ENCODE results near the gene CRADD. TPM values are rescaled to one million over a fixed set of nuclear protein-coding genes. Genes with fewer than 3 reads are reported as not detected.

CRADD gene
- total RNA-seq, 4 donors from 2014 or later = 29.3 to 61.7 (median 46.5) TPM

DNA sequence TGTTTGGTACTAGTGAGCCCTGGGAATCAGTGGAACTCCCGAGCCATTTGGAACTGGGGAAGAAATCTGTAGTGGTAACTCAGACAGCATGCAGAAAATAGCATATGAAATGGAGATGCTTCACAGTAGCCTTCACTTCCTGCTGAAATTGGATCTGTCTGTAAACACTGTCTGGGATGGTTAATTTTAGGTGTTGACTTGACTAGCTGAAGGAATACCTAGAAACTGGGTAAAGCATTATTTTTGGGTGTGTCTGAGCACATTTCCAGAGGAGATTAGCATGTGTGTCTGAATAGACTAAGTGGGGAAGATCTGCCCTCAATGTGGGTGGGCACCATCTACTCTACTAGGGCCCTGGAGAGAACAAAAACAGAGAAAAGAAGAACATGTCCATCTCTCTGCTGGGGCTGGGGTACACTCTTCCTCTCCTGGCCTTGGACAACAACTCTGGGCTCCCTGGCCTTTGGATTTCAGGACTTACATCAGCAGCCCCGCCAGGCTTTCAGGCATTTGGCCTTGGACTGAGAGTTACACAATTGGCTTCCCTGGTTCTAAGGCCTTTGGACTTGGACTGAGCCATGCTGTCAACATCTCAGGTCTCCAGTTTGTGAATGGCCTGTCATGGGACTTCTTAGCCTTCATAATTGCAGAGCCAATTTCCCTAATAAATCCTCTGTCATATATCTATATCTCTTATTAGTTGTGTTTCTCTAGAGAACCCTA is 14.0 kb upstream of the CRADD start:
- H3K9me3 ChIP-seq = no peaks in the 10 kb centered on the region
- no peaks in the 10 kb centered on the region for H3K27me3 ChIP-seq
- no peak for TF ChIP-seq POLR2A (IDR thresholded peaks at IDR 0.05)
- TF ChIP-seq, protein P1, sequence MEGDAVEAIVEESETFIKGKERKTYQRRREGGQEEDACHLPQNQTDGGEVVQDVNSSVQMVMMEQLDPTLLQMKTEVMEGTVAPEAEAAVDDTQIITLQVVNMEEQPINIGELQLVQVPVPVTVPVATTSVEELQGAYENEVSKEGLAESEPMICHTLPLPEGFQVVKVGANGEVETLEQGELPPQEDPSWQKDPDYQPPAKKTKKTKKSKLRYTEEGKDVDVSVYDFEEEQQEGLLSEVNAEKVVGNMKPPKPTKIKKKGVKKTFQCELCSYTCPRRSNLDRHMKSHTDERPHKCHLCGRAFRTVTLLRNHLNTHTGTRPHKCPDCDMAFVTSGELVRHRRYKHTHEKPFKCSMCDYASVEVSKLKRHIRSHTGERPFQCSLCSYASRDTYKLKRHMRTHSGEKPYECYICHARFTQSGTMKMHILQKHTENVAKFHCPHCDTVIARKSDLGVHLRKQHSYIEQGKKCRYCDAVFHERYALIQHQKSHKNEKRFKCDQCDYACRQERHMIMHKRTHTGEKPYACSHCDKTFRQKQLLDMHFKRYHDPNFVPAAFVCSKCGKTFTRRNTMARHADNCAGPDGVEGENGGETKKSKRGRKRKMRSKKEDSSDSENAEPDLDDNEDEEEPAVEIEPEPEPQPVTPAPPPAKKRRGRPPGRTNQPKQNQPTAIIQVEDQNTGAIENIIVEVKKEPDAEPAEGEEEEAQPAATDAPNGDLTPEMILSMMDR (IDR thresholded peaks at IDR 0.05) = no peak
- no peak for TF ChIP-seq EP300 (IDR thresholded peaks at IDR 0.05)
- no peak for TF ChIP-seq POLR2AphosphoS5 (IDR thresholded peaks at IDR 0.05)
- H3K4me3 ChIP-seq = no peak overlapping the region
- H3K27ac ChIP-seq = no peak overlapping the region
- H3K36me3 ChIP-seq = no peaks in the 10 kb centered on the region
- DNase-seq (ENCODE audit: low spot score in 2 of 2) = no peak
- WGBS = 50% methylated on average over 2 of the region's 2 CpGs
- H3K4me1 ChIP-seq = no peaks in the 10 kb centered on the region

DNA sequence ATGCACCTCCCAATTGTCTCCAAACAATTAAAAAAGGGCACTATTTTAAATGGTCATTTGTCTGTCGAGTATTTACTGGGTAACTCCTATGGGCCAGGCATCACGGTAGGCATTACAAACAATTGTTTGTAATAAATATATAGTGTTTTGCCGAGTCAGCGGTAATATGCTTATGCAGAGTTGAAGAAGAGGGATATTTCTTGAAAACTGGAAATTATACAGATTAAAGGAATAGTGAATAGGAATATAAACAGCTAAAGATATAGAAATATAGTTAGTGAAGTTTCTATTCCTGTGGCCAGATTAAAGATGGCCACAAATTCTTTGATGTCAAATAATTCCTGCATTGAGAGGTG is 13.5 kb upstream of the CRADD start:
- Histone ChIP-seq H3K27me3 (no peaks in the 10 kb centered on the region), H3K4me1 (no peaks in the 10 kb centered on the region), H3K4me3 (no peak overlapping the region), H3K36me3 (no peaks in the 10 kb centered on the region), H3K27ac (no peak overlapping the region), H3K9me3 (no peaks in the 10 kb centered on the region)
- DNase-seq (ENCODE audit: low spot score in 2 of 2) = no peak
- TF ChIP-seq, protein P1 (IDR thresholded peaks at IDR 0.05) = no peak
- TF ChIP-seq POLR2AphosphoS5 (IDR thresholded peaks at IDR 0.05) (no peak), EP300 (IDR thresholded peaks at IDR 0.05) (no peak)
- 96% methylated on average over 4 of the region's 4 CpGs for WGBS

DNA sequence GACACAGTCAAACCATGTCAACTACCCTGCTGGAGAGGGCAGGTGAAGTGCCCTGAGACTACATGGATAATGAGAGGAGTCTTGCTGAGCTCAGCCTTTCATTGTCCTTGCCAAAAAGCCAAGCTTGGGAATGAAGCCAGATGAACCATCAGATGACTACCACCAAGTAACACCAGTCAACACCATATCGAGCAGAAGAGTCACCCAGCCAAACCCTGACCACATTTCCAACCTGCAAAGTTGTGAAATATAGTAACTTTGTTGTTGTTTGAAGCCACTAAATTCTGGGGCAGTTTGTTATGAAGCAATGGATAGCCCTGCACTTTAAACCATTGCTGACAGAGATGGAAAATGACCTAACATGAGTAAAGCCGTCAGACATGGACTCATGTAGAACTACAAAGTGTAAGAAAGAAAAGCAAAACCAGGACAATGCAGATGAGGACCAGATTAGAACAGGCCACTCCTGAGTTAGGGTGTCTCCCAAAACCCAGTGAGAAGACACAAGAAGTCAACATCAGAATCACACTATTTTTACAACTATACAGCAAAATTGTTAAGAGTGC is 12.5 kb upstream of the CRADD start:
- WGBS = 85% methylated on average over 2 of the region's 2 CpGs
- no peak overlapping the region for H3K4me3 ChIP-seq
- no peaks in the 10 kb centered on the region for H3K4me1 ChIP-seq
- H3K36me3 ChIP-seq = no peaks in the 10 kb centered on the region
- DNase-seq (ENCODE audit: low spot score in 2 of 2) = no peak
- TF ChIP-seq POLR2A (IDR thresholded peaks at IDR 0.05) = no peak
- TF ChIP-seq, protein P1 (IDR thresholded peaks at IDR 0.05) = no peak
- no peak for TF ChIP-seq POLR2AphosphoS5 (IDR thresholded peaks at IDR 0.05)
- no peak for TF ChIP-seq EP300 (IDR thresholded peaks at IDR 0.05)
- H3K27ac ChIP-seq = no peak overlapping the region
- no peaks in the 10 kb centered on the region for H3K27me3 ChIP-seq
- H3K9me3 ChIP-seq = no peaks in the 10 kb centered on the region

DNA sequence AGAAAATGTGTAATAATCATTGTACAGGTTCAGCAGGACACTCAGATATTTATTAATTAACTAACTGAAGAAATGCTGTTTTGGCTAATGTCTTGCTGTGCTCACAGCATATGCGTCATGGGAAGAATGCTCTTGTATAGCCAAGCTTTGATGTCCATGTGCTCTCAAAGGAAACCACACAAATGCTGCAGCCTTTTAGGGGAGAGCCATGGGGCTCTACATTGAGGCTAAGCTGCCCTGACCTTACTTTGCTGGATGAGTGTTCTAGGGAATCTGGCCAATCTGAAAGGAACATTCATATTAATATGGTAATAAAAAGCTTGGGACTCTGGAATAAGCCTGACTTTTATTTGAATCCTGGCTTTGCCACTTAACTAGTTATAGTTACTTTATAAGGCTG is 9.5 kb upstream of the CRADD start:
- 64% methylated on average over 1 of the region's 1 CpG for WGBS
- H3K4me3 ChIP-seq = no peak overlapping the region
- DNase-seq (ENCODE audit: low spot score in 2 of 2) = no peak

DNA sequence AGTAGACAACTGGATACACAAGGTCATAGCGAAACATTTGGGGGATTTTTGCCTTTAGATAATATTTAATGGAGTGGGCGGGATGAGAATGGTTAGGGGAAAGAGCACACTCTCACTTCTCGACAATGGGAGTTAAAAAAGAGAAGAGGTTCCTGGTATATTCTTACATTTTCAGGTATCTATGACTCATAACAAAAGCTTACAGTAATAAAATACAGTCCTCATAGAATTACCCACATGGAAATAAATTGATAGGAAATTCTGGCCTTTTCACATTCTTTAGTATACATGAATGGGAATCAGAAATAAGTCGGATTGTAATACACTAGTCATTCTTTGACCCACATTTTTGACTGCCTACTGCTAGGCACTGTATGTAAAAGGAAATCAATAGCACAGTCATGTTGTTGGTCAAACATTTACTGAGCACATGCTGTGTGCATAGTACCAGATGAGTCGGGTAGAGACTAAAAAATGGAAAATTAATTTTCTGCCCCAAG is 8.2 kb upstream of the CRADD start:
- WGBS = 92% methylated on average over 5 of the region's 5 CpGs

More for the DNA sequence above, 9.5 kb upstream of the CRADD start:
- TF ChIP-seq POLR2A (IDR thresholded peaks at IDR 0.05) = no peak
- Histone ChIP-seq H3K27ac (no peak overlapping the region), H3K9me3 (no peaks in the 10 kb centered on the region), H3K27me3 (no peaks in the 10 kb centered on the region), H3K36me3 (no peaks in the 10 kb centered on the region), H3K4me1 (no peaks in the 10 kb centered on the region)

More for the DNA sequence above, 8.2 kb upstream of the CRADD start:
- no peak overlapping the region for H3K4me3 ChIP-seq
- no peaks in the 10 kb centered on the region for H3K9me3 ChIP-seq
- H3K27ac ChIP-seq = no peak overlapping the region
- H3K36me3 ChIP-seq = no peaks in the 10 kb centered on the region
- H3K4me1 ChIP-seq = no peaks in the 10 kb centered on the region
- no peaks in the 10 kb centered on the region for H3K27me3 ChIP-seq
- no peak for DNase-seq (ENCODE audit: low spot score in 2 of 2)
- TF ChIP-seq, protein P1 (IDR thresholded peaks at IDR 0.05) = no peak

Data from suprapubic skin (tissue), 4 donors.